ENCODE data around the gene ID1.
"Not testable (repeated sequence)": the region's sequence is repeated elsewhere in the genome, so short reads cannot be mapped to it uniquely, and the experiment has no call there.

ID1 gene

GRCh38 chr20:31595654-31596411, 9.3 kb upstream of the ID1 start:
- no peak overlapping the region for H3K4me3 ChIP-seq (ENCODE audit: low read length)
- no peak for DNase-seq (ENCODE audit: low read depth, low spot score)

DNA sequence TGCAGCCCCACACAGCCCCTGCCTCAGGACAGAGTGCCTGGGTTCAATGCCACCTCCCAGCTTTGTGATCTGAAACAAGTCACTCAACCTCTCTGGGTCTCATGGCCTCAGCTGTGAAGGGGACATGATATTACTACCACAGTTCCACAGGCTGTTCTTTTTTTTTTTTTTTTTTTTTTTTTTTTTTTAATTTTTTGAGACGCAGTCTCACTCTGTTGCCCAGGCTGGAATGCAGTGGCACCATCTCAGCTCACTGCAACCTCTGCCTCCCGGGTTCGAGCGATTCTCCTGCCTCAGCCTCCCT, 8.7 kb upstream of the ID1 start:
- not testable (repeated sequence) for DNase-seq (ENCODE audit: low read depth, low spot score); H3K4me3 ChIP-seq (ENCODE audit: low read length)

- no peak overlapping the region for H3K4me3 ChIP-seq (ENCODE audit: low read length)
Measured at GRCh38 chr20:31596831-31597480, 8.1 kb upstream of the ID1 start.

GRCh38 chr20:31597481-31597855, 7.6 kb upstream of the ID1 start:
- no peak overlapping the region for H3K4me3 ChIP-seq (ENCODE audit: low read length)
- no peak for DNase-seq (ENCODE audit: low read depth, low spot score)

More at GRCh38 chr20:31596831-31597480, 8.1 kb upstream of the ID1 start:
- DNase-seq (ENCODE audit: low read depth, low spot score): no peak

DNA sequence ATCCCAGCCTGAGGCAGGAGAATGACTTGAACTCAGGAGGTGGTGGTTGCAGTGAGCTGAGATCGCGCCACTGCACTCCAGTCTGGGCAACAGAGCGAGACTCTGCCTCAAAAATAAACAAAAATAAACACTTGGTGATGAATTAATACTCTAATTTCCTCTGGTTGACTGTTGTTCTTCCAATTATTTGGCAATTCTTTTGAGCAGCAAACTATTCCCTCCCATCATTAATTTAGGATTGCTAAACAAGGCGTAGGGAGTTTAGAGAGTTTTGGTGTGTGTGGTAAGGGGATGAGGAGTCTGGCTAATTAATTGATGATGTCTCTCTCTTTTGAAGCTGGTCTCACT, 2.7 kb upstream of the ID1 start:
- DNase-seq (ENCODE audit: low read depth, low spot score): no peak
- no peak overlapping the region for H3K4me3 ChIP-seq (ENCODE audit: low read length)

DNA sequence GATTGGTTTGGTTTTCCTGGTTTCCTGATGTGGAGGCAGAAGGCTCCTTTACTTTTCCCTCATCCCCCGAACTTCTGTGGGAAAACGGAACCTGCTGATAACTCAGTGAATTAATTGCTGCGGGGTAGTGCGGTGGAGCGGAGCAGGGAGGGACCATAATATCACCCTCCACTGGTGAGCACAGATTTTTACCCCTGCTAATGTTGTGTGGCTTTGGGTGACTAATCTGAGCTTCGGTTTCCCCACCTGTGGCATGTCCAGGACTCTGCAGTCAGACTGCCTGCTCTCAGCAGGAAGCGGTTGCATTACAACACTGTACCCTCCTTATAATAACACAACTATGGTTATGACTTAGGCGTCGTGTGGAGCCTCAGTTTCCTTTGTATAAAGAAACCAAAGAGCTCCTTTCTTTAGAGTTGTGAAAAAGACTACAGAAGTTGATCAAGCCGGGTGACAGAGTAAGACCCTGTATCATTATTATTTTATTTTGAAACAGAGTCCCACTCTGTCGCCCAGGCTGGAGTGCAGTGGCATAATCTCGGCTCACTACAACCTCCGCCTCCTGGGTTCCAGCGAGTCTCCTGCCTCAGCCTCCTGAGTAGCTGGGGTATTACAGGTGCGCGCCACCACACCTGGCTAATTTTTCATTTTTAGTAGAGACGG, 2.2 kb upstream of the ID1 start:
- no peak overlapping the region for H3K4me3 ChIP-seq (ENCODE audit: low read length)
- DNase-seq (ENCODE audit: low read depth, low spot score): peak; percentile 77

DNA sequence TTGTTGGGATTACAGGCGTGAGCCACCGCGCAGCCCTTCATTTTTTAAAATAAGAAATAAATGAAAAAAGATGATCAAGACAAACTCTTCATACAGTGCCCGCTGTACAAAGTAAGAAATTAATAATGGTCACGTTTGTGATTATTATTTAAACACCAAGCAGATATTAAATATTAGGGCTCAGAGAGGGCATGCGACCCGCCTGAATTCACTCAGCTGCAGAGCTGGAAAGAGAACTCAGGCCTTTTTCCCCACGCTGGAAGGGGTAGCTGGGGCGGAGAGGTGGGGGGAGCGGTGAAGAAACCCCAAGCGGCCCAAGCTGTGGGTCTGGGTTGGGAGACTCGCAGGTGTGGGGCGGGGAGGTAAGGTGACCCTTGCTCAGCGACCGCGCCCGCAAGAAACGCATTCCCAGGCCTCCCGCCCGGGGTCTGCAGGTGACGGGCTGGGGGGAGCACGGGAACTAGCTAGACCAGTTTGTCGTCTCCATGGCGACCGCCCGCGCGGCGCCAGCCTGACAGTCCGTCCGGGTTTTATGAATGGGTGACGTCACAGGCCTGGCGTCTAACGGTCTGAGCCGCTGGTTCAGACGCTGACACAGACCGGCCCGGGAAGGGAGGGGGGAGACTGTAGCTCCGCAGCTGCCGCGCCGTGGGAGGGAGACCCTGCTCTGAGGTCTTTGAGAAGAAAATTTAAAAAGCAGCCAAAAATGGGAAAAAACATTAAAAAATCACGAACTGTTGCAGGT, 1.1 kb upstream of the ID1 start:
- peak overlapping the region; percentile 79 for H3K4me3 ChIP-seq (ENCODE audit: low read length)
- DNase-seq (ENCODE audit: low read depth, low spot score): peak; percentile 88

DNA sequence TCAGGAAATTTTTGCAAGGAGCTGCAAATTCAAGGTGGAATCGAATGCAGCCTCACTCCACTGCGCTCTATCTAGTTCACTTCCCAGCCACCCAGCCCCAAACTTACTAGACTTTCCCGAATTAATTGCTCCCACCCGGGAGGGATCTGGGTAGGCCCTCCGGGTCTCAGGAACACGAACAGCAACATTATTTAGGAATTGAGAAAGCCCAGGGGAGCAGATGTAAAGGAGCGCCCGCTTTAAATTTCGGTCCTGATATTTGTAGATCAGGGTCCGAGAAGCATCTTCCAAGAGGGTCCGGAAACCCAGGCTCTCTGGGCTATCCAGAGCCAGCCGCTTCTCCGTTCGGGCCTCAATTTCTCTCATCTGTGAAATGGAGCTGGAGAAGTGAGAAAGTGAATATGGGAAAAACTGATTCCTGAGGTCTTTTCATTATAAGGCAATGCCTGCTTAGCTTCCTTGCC, 490 bp upstream of the ID1 start:
- no peak for DNase-seq (ENCODE audit: low read depth, low spot score)
- peak overlapping the region; percentile 79 for H3K4me3 ChIP-seq (ENCODE audit: low read length)

DNA sequence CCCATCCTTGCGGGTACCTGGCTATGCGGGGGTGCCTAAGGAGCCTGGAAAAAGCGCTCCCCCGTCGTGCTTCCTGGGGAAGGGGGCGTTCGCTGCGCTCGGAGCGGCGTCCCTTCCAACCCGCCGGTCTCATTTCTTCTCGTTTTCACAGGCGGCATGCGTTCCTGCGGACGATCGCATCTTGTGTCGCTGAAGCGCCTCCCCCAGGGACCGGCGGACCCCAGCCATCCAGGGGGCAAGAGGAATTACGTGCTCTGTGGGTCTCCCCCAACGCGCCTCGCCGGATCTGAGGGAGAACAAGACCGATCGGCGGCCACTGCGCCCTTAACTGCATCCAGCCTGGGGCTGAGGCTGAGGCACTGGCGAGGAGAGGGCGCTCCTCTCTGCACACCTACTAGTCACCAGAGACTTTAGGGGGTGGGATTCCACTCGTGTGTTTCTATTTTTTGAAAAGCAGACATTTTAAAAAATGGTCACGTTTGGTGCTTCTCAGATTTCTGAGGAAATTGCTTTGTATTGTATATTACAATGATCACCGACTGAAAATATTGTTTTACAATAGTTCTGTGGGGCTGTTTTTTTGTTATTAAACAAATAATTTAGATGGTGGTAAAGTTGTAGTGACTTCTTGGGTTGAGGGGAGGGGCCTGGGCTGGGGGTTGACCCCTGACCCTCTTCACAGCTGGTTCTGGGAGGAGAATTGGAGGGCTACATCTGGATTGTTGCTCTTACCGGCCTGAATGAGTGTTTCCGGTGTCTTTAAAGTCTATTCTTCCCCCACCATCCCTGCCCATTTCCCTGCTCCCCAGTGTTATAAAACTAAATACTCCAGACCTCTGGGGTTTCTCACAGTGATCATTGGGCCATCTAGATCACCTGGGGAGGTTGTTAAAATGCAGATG, 1.1 kb downstream of the ID1 start:
- DNase-seq (ENCODE audit: low read depth, low spot score): no peak

GRCh38 chr20:31606804-31607639, 1.9 kb downstream of the ID1 start:
- DNase-seq (ENCODE audit: low read depth, low spot score): no peak
- H3K4me3 ChIP-seq (ENCODE audit: low read length): no peak overlapping the region

More for the DNA sequence above, 1.1 kb downstream of the ID1 start:
- H3K4me3 ChIP-seq (ENCODE audit: low read length): peak overlapping the region; percentile 79

DNA sequence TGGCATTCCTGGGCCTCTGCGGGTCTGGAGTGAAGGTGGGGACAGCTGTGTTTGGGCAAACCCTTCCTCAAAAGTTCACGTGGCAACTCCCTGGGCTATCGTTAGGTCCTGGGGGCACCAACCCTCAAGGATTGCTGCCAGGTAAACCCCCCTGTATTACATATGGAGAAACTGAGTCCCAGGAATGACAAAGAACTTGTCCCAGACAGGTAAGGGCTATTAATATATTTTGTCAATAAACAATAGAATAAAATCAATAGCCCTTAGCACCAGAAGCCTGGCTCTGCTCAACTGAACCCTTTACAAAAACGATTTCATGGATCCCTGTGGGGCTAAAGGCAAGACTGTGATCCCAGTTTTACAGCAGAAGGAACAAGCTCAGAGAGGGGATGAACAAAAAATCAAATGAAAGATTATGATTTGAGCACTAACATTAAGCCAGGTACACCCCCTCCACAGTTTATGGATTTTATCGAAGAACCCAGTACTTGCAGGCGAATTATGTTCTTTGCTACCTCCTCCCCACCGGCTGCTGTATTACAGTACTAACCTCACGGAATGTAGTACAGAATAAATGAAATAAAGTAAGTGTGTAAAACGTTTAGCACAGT, 2.7 kb downstream of the ID1 start:
- H3K4me3 ChIP-seq (ENCODE audit: low read length): no peak overlapping the region
- DNase-seq (ENCODE audit: low read depth, low spot score): no peak

- H3K4me3 ChIP-seq (ENCODE audit: low read length): no peak overlapping the region
- no peak for DNase-seq (ENCODE audit: low read depth, low spot score)
Measured at GRCh38 chr20:31608251-31608945, 3.3 kb downstream of the ID1 start.

DNA sequence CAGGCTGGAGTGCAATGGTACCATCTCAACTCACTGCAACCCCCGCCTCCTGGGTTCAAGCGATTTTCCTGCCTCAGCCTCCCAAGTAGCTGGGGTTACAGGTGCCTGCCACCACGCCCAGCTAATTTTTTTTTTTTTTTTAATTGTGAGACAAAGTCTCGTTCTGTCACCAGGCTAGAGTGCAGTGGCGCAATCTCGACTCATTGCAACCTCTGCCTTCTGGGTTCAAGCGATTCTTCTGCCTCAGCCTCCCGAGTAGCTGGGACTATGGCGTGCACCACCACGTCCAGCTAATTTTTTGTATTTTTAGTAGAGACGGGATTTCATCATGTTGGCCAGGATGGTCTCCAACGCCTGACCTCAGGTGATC, 7.2 kb downstream of the ID1 start:
- H3K4me3 ChIP-seq (ENCODE audit: low read length); DNase-seq (ENCODE audit: low read depth, low spot score): not testable (repeated sequence)

GRCh38 chr20:31615416-31615815, 10.3 kb downstream of the ID1 start:
- no peak for DNase-seq (ENCODE audit: low read depth, low spot score)
- H3K4me3 ChIP-seq (ENCODE audit: low read length): no peak overlapping the region

- H3K4me3 ChIP-seq (ENCODE audit: low read length): no peak overlapping the region
- no peak for DNase-seq (ENCODE audit: low read depth, low spot score)
Measured at GRCh38 chr20:31617432-31618104, 12.5 kb downstream of the ID1 start.

- DNase-seq (ENCODE audit: low read depth, low spot score): no peak
- no peak overlapping the region for H3K4me3 ChIP-seq (ENCODE audit: low read length)
Measured at GRCh38 chr20:31620246-31620645, 15.2 kb downstream of the ID1 start.

DNA sequence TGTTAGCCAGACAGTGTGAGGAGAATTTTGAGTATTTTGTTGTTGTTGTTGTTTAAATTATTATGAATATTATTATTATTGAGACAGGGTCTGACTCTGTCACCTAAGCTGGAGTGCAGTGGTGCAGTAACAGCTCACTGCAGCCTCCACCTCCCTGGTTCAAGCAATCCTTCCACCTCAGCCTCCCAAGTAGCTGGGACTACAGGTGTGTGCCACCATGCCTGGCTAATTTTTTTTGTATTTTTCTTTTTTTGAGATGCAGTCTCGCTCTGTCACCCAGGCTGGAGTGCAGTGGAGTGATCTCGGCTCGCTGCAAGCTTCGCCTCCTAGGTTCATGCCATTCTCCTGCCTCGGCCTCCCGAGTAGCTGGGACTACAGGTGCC, 18.0 kb downstream of the ID1 start:
- DNase-seq (ENCODE audit: low read depth, low spot score); H3K4me3 ChIP-seq (ENCODE audit: low read length): not testable (repeated sequence)
